ENCODE measurements around the gene SRPK3.

- TF ChIP-seq CTCF (IDR thresholded peaks at IDR 0.05; ENCODE audit: low read depth, low read length, poor library complexity, severe bottlenecking), result no peak
- TF ChIP-seq EZH2phosphoT487 (IDR thresholded peaks at IDR 0.05; ENCODE audit: borderline replicate concordance, low read length), result no peak
Observed at GRCh38 chrX:153776120-153776599, 4.7 kb upstream of the SRPK3 start.
